Activated naive CD4-positive, alpha-beta T cell treated with anti-CD3 and anti-CD28 coated beads for 36 hours (primary cell): Measurements from ENCODE around the gene IL10RB. TPM values are rescaled to one million over a fixed set of nuclear protein-coding genes. Genes with fewer than 3 reads are reported as not detected.

Experiments used
- total RNA-seq, 2 experiments: library from RNA; stranded (reverse); gene quantifications; one replicate each; pipeline ENCODE4 v1.2.3, GENCODE V29; 2021

IL10RB gene
- total RNA-seq, 2 experiments from 2014 or later = 23.9 TPM

Other genes starting within 250 kb of the IL10RB start
- not detected for gene OLIG2, start 240.4 kb upstream of the IL10RB start, total RNA-seq
- gene OLIG1, start 196.2 kb upstream of the IL10RB start, total RNA-seq = not detected
- gene IFNAR2, start 36.4 kb upstream of the IL10RB start, total RNA-seq = 10 to 100 TPM; 16.6 to 19.4 TPM
- gene IFNAR1, start 58.6 kb downstream of the IL10RB start, total RNA-seq = 10 to 100 TPM; 20.6 to 24.3 TPM
- gene IFNGR2, start 137.0 kb downstream of the IL10RB start, total RNA-seq = 10 to 100 TPM; 16.3 to 17.5 TPM
- 10 to 100 TPM; 17.8 to 18.2 TPM for gene TMEM50B, start 213.6 kb downstream of the IL10RB start, total RNA-seq
- gene DNAJC28, start 225.3 kb downstream of the IL10RB start, total RNA-seq = under 1 TPM; 0.17 TPM